ENCODE results near the gene SNCA.
A peak's percentile ranks its signal among the peaks of the same experiment; 100 is the strongest.

SNCA gene

GRCh38 chr4:89836897-89837384, at the start of gene SNCA:
Gene SNCA (minus strand): TSS chr4:89837161. CDS start chr4:89835667, 1,494 bp downstream.
- H3K4me3 ChIP-seq (ENCODE audit: low read depth, low read length) = peak within 1 kb of the TSS; percentile 69

GRCh38 chr4:89879215-89879614, 42.3 kb upstream of the SNCA start:
- H3K4me3 ChIP-seq (ENCODE audit: low read depth, low read length) = no peak overlapping the region

- H3K4me3 ChIP-seq (ENCODE audit: low read depth, low read length) = no peak overlapping the region
These were observed 41.6 kb upstream of the SNCA start for GRCh38 chr4:89878611-89879010.

GRCh38 chr4:89876548-89876947, 39.6 kb upstream of the SNCA start:
- no peak overlapping the region for H3K4me3 ChIP-seq (ENCODE audit: low read depth, low read length)

GRCh38 chr4:89871211-89871610, 34.2 kb upstream of the SNCA start:
- H3K4me3 ChIP-seq (ENCODE audit: low read depth, low read length) = no peak overlapping the region

GRCh38 chr4:89868999-89869589, 32.1 kb upstream of the SNCA start:
- no peak overlapping the region for H3K4me3 ChIP-seq (ENCODE audit: low read depth, low read length)

- H3K4me3 ChIP-seq (ENCODE audit: low read depth, low read length) = no peak overlapping the region
These were observed 31.3 kb upstream of the SNCA start for GRCh38 chr4:89868276-89868675.

- no peak overlapping the region for H3K4me3 ChIP-seq (ENCODE audit: low read depth, low read length)
These were observed 26.6 kb upstream of the SNCA start for GRCh38 chr4:89863533-89863932.

GRCh38 chr4:89860971-89861370, 24.0 kb upstream of the SNCA start:
- H3K4me3 ChIP-seq (ENCODE audit: low read depth, low read length) = no peak overlapping the region

GRCh38 chr4:89855236-89855635, 18.3 kb upstream of the SNCA start:
- H3K4me3 ChIP-seq (ENCODE audit: low read depth, low read length) = no peak overlapping the region

- no peak overlapping the region for H3K4me3 ChIP-seq (ENCODE audit: low read depth, low read length)
These were observed 10.8 kb upstream of the SNCA start for GRCh38 chr4:89847571-89848325.

GRCh38 chr4:89839558-89839957, 2.6 kb upstream of the SNCA start:
- no peak overlapping the region for H3K4me3 ChIP-seq (ENCODE audit: low read depth, low read length)

- peak overlapping the region; percentile 69 for H3K4me3 ChIP-seq (ENCODE audit: low read depth, low read length)
These were observed 1.0 kb upstream of the SNCA start for GRCh38 chr4:89837993-89838390.

- peak overlapping the region; percentile 69 for H3K4me3 ChIP-seq (ENCODE audit: low read depth, low read length)
These were observed 528 bp upstream of the SNCA start for GRCh38 chr4:89837385-89837992.

- H3K4me3 ChIP-seq (ENCODE audit: low read depth, low read length) = peak overlapping the region; percentile 69
These were observed 773 bp downstream of the SNCA start for GRCh38 chr4:89836031-89836745.

- H3K4me3 ChIP-seq (ENCODE audit: low read depth, low read length) = no peak overlapping the region
These were observed 1.5 kb downstream of the SNCA start for GRCh38 chr4:89835413-89835812.

GRCh38 chr4:89834486-89835209, 2.3 kb downstream of the SNCA start:
- H3K4me3 ChIP-seq (ENCODE audit: low read depth, low read length) = no peak overlapping the region

- H3K4me3 ChIP-seq (ENCODE audit: low read depth, low read length) = no peak overlapping the region
These were observed 7.4 kb downstream of the SNCA start for GRCh38 chr4:89829470-89830138.

GRCh38 chr4:89823416-89823815, 13.5 kb downstream of the SNCA start:
- H3K4me3 ChIP-seq (ENCODE audit: low read depth, low read length) = no peak overlapping the region

- H3K4me3 ChIP-seq (ENCODE audit: low read depth, low read length) = no peak overlapping the region
These were observed 15.3 kb downstream of the SNCA start for GRCh38 chr4:89821612-89822011.
